Transverse colon (tissue), 4 donors: ENCODE results near the gene CAMTA1. TPM values are rescaled to one million over a fixed set of nuclear protein-coding genes. Genes with fewer than 3 reads are reported as not detected.

ENCODE experiments used
- DNase-seq: peaks from one replicate; pipeline ENCODE4 v3.0.0-alpha.2; 2019
- H3K27ac ChIP-seq, 4 donors: fragments of 200-600 bp; sonication (generic); 2 replicates each; pipeline ENCODE4 v1.5.1; 2016 to 2018; ENCODE audit warnings: inconsistent platforms in 4 of 4
- H3K27me3 ChIP-seq: fragments of 200-600 bp; sonication (generic); 2 replicates; pipeline ENCODE4 v1.5.1; 2017; ENCODE audit warnings: inconsistent platforms
- H3K36me3 ChIP-seq, 4 donors: fragments of 200-600 bp; sonication (generic); 2 replicates each; pipeline ENCODE4 v1.5.1; 2017 to 2019; ENCODE audit warnings: inconsistent platforms in 4 of 4
- H3K4me1 ChIP-seq, 4 donors: fragments of 200-600 bp; sonication (generic); 2 replicates each; pipeline ENCODE4 v1.5.1; 2017 to 2020; ENCODE audit warnings: inconsistent platforms in 4 of 4
- H3K4me3 ChIP-seq, 4 donors: fragments of 200-600 bp; sonication (generic); 1 replicate in 1 of 4; 2 replicates in 3 of 4; pipeline versions ENCODE4 v1.5.1 to v1.6.1; 2017 to 2019; ENCODE audit warnings: inconsistent platforms in 4 of 4
- H3K9me3 ChIP-seq, 2 donors: fragments of 200-600 bp; sonication (generic); 2 replicates each; pipeline ENCODE4 v1.5.1; 2017 to 2019; ENCODE audit warnings: inconsistent platforms in 2 of 2
- CTCF ChIP-seq, 5 experiments: fragments of 200-600 bp in 3 of 5; fragments of 450-650 bp in 2 of 5; sonication (generic) in 3 of 5; IDR thresholded peaks; 1 replicate in 2 of 5; 2 replicates in 3 of 5; pipeline ENCODE4 v1.5.1; 2016 to 2017; ENCODE audit warnings: antibody characterized with exemption in 5 of 5, inconsistent platforms in 3 of 5, mild to moderate bottlenecking in 2 of 5, moderate library complexity in 1 of 5
- EP300 ChIP-seq: sonication (generic); formaldehyde crosslinking; IDR thresholded peaks from one replicate; pipeline ENCODE4 v1.6.1; 2017; ENCODE audit warnings: antibody characterized with exemption, low read depth
- POLR2A ChIP-seq: fragments of 450-650 bp; IDR thresholded peaks from one replicate; pipeline ENCODE4 v1.6.1; 2016; ENCODE audit warnings: antibody characterized with exemption, mild to moderate bottlenecking, moderate library complexity
- POLR2AphosphoS5 ChIP-seq, 3 donors: sonication (generic); formaldehyde crosslinking; IDR thresholded peaks; one replicate each; pipeline ENCODE4 v1.6.1; 2016; ENCODE audit warnings: antibody characterized with exemption in 3 of 3
- WGBS, 2 donors: methylation state at CpG; one replicate each; pipeline ENCODE4 v1.1.5; 2018; ENCODE audit warnings: low coverage in 1 of 2; 5-methylcytosine and 5-hydroxymethylcytosine counted together
- in situ Hi-C, 4 donors: fragments of 200-750 bp; cut with MboI; loops; one replicate each; pipeline versions ENCODE4 v1.15.0 to v1.15.1; 2017; ENCODE audit warnings: low sequenced_read_pairs in 3 of 4, low pct_ligation_motif_present in 1 of 4, low pct_unique_long_range_greater_than_20kb in 1 of 4
- intact Hi-C: fragments of 100-400 bp; cut with DNase I; formaldehyde crosslinking; loops from one replicate; pipeline ENCODE4 v1.15.1; 2023; ENCODE audit warnings: low total_unique reads
- total RNA-seq, 4 donors: library from RNA; depleted of rRNA; stranded (reverse); fragments of >200 nt; gene quantifications; one replicate each; pipeline ENCODE4 v1.1.0, GENCODE V29; 2016

The CAMTA1 gene
- total RNA-seq, 4 donors from 2014 or later = 93.8 to 268 (median 130) TPM

- TF ChIP-seq EP300 = no peak
- TF ChIP-seq POLR2A = no peak
- no peak for TF ChIP-seq CTCF (IDR thresholded peaks at IDR 0.05)
- TF ChIP-seq POLR2AphosphoS5 (IDR thresholded peaks at IDR 0.05) = no peak
- Histone ChIP-seq H3K9me3 (no peaks in the 10 kb centered on the region), H3K4me3 (no peak overlapping the region), H3K36me3 (no peaks in the 10 kb centered on the region), H3K27me3 (no peaks in the 10 kb centered on the region), H3K27ac (no peak overlapping the region), H3K4me1 (peaks cover 0 to 1% (median under 1%) of the 10 kb centered on the region in 4 donors)
- DNase-seq = no peak
- intact Hi-C loops (no loop called here), in situ Hi-C loops (no loop called here)
- 82 to 91% methylated on average over 4 to 12 of the region's 12 CpGs for WGBS, 2 donors
These were observed 711.9 kb downstream of the CAMTA1 start for GRCh38 chr1:7497107-7497637.

DNA sequence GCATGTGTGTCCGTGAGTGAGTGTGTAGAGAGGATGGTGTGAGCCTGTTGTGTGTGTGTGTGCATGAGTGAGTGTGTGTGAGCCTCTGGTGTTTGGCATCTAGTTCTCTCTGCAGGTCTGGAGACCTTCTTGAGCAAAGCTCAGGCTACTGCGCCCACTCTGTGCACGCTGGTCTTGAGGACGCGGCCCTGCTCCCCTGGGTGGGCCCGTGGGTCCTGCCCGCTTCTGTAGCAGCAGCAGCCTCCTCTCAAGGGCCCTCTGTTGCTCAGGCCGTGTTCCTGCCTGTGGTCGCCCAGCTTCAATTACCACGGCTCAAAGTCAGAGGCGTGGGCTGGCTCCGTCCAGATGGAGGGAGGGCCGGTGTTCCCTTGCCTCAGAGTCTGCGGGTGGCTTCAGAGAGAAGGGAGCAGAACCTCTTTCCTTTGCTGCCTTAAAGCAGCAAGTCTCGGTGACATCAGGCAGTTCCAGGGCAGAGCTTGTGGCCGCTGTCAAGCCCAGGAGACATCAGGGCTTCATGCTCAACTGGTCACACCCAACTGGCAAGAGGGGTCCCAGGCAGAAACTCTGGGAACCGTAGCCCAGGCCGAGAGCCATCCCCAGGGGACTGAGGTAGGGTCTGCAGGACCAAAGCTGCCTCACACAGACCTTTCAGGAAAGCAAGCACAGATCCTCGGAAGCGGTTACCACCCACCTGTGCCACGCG, 715.3 kb downstream of the CAMTA1 start:
- Histone ChIP-seq H3K4me1 (no peaks in the 10 kb centered on the region), H3K27ac (no peak overlapping the region), H3K9me3 (no peaks in the 10 kb centered on the region), H3K36me3 (no peaks in the 10 kb centered on the region), H3K4me3 (no peak overlapping the region), H3K27me3 (no peaks in the 10 kb centered on the region)
- intact Hi-C loops = no loop called here
- 83 to 88% methylated on average over 1 to 15 of the region's 22 CpGs for WGBS, 2 donors
- in situ Hi-C loops = no loop called here
- no peak for TF ChIP-seq EP300
- TF ChIP-seq POLR2A = no peak
- TF ChIP-seq CTCF (IDR thresholded peaks at IDR 0.05) = no peak
- no peak for TF ChIP-seq POLR2AphosphoS5 (IDR thresholded peaks at IDR 0.05)
- no peak for DNase-seq

DNA sequence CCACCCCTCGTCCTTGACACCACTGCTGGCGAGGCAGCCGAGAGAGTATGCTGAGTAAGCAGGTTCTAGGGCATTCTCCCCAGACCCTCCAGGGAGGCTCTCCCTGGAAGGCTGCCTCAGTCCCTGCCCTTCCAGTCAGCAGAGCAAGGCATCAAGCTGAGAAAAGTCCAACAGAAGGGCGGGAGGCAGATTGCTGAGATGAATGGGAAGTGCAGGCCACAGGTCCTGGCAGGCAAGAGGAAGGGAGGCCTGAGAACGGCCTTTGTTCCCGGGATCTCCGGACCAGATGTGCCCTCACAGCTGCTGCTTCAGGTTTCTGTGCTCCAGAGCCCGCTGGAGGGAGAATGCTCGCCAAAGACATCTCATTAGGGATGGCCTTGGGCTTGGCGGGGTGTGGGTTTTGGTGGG, 715.8 kb downstream of the CAMTA1 start:
- no peak overlapping the region for H3K27ac ChIP-seq
- no peaks in the 10 kb centered on the region for H3K4me1 ChIP-seq
- H3K27me3 ChIP-seq = no peaks in the 10 kb centered on the region
- intact Hi-C loops = no loop called here
- no peak overlapping the region for H3K4me3 ChIP-seq
- no peaks in the 10 kb centered on the region for H3K36me3 ChIP-seq
- in situ Hi-C loops = no loop called here
- WGBS, 2 donors = 70 to 74% methylated on average over 2 to 10 of the region's 10 CpGs
- no peaks in the 10 kb centered on the region for H3K9me3 ChIP-seq
- no peak for DNase-seq
- no peak for TF ChIP-seq EP300
- TF ChIP-seq POLR2AphosphoS5 (IDR thresholded peaks at IDR 0.05) = no peak
- no peak for TF ChIP-seq CTCF (IDR thresholded peaks at IDR 0.05)
- TF ChIP-seq POLR2A = no peak

GRCh38 chr1:7501723-7502603, 716.7 kb downstream of the CAMTA1 start:
- H3K27me3 ChIP-seq = no peaks in the 10 kb centered on the region
- no peak overlapping the region for H3K4me3 ChIP-seq
- WGBS, 2 donors = 50 to 58% methylated on average over 2 to 15 of the region's 15 CpGs
- DNase-seq = no peak
- H3K36me3 ChIP-seq = no peaks in the 10 kb centered on the region
- no peaks in the 10 kb centered on the region for H3K9me3 ChIP-seq
- no peak for TF ChIP-seq POLR2A
- TF ChIP-seq EP300 = no peak
- TF ChIP-seq CTCF (IDR thresholded peaks at IDR 0.05) = no peak
- TF ChIP-seq POLR2AphosphoS5 (IDR thresholded peaks at IDR 0.05) = no peak
- no peak overlapping the region for H3K27ac ChIP-seq
- in situ Hi-C loops = no loop called here
- H3K4me1 ChIP-seq = no peaks in the 10 kb centered on the region
- intact Hi-C loops = no loop called here
